Heart left ventricle (tissue), 16 donors: ENCODE data around the gene STXBP2. TPM values are rescaled to one million over a fixed set of nuclear protein-coding genes. Genes with fewer than 3 reads are reported as not detected.

Experiments
- ATAC-seq, 4 donors: fragments of 200-7000 bp; cut with Tn5 transposase; one replicate each; pipeline ENCODE4 v1.9.1; 2020 to 2022; ENCODE audit warnings: moderate library complexity in 4 of 4, mild to moderate bottlenecking in 3 of 4, moderate number of reproducible peaks in 1 of 4
- DNase-seq, 5 donors: peaks; one replicate each; pipeline ENCODE4 v3.0.0-alpha.2; 2020
- H3K27ac ChIP-seq, 12 donors: fragments of 200-600 bp; sonication (generic) in 4 of 12; one replicate each; pipeline versions ENCODE4 v1.5.0 to v1.8.0; 2016 to 2022; ENCODE audit warnings: mild to moderate bottlenecking in 2 of 12
- H3K27me3 ChIP-seq, 9 donors: fragments of 200-600 bp; sonication (generic) in 2 of 9; one replicate each; pipeline versions ENCODE4 v1.5.1 to v1.8.0; 2016 to 2022; ENCODE audit warnings: mild to moderate bottlenecking in 3 of 9
- H3K36me3 ChIP-seq, 9 donors: fragments of 200-600 bp; sonication (generic) in 2 of 9; one replicate each; pipeline versions ENCODE4 v1.5.0 to v1.8.0; 2018 to 2022; ENCODE audit warnings: mild to moderate bottlenecking in 2 of 9
- H3K4me1 ChIP-seq, 12 donors: fragments of 200-600 bp; sonication (generic) in 4 of 12; one replicate each; pipeline versions ENCODE4 v1.5.0 to v1.8.0; 2016 to 2022; ENCODE audit warnings: mild to moderate bottlenecking in 3 of 12
- H3K4me3 ChIP-seq, 12 donors: fragments of 200-600 bp; sonication (generic) in 4 of 12; one replicate each; pipeline versions ENCODE4 v1.5.0 to v1.8.0; 2017 to 2022; ENCODE audit warnings: mild to moderate bottlenecking in 9 of 12, moderate library complexity in 4 of 12
- H3K9me3 ChIP-seq, 12 donors: fragments of 200-600 bp; sonication (generic) in 4 of 12; one replicate each; pipeline versions ENCODE4 v1.5.0 to v1.8.0; 2016 to 2022; ENCODE audit warnings: mild to moderate bottlenecking in 1 of 12
- POLR2A ChIP-seq, 2 donors: fragments of 450-650 bp; IDR thresholded peaks; one replicate each; pipeline ENCODE4 v1.6.1; 2017; ENCODE audit warnings: antibody characterized with exemption in 2 of 2, mild to moderate bottlenecking in 2 of 2, moderate library complexity in 2 of 2
- WGBS, 4 donors: extraction: QIAGEN DNeasy Blood & Tissue Kit in 2 of 4; methylation state at CpG; one replicate each; pipeline versions ENCODE4 v1.1.5 to v1.1.7; 2013 to 2018; 5-methylcytosine and 5-hydroxymethylcytosine counted together
- intact Hi-C, 10 donors: fragments of 100-400 bp; cut with DNase I; formaldehyde crosslinking; loops; one replicate each; pipeline versions ENCODE4 v1.11.1 to v1.14.2; 2022
- polyA plus RNA-seq, 2 donors: library from polyadenylated mRNA; stranded (reverse); fragments of 200-250 nt; gene quantifications; one replicate each; pipeline ENCODE4 v1.2.3, GENCODE V29; 2013
- total RNA-seq, 9 donors: library from RNA; depleted of rRNA in 2 of 9; stranded (reverse); fragments of >200 nt in 2 of 9; fragmentation: NEBNext Ultra II Directional in 3 of 9; extraction: Animal tissue kit (Norgen Biotek cat#: 25700) in 3 of 9; gene quantifications; one replicate each; pipeline versions ENCODE4 v1.1.0 to v1.2.4, GENCODE V29; 2016 to 2023
- TF ChIP-seq, protein P1 (sequence below), 12 donors: fragments of 200-600 bp; sonication (generic) in 4 of 12; IDR thresholded peaks; one replicate each; pipeline versions ENCODE4 v1.5.0 to v1.8.0; 2018 to 2022; ENCODE audit warnings: antibody characterized with exemption in 12 of 12, mild to moderate bottlenecking in 5 of 12
- donor health status: ischemic (EF 13 %, LVEDD 7.1; RV severe dilation, severe dysfunction).
- donor health status: healthy with polysubstance abuse.
- donor health status: DM: no; HTN: yes; CAD: no.
- donor health status: DM: no; HTN: no; CAD: no.
- donor health status: ischemic (EF 25% LVEDD 6.9; RV normal size, moderate dysfunction).
- donor health status: ischemic (EF 25% LVEDD 5.7; RV mildly dilated, moderate dysfunction).
- donor health status: healthy.
- donor health status: DM: yes; HTN: yes; CAD: no.
- donor health status: ischemic (EF 35%, LVEDD 5.7; RV mildly dilated, moderate dysfunction).
- donor health status: nonischemic (EF 11% LVEDD 7.7; RV severe dilation, severe dysfunction).
- donor health status: DM: yes; HTN: yes; CAD: no.
- donor health status: PGD.
- donor health status: ischemic (EF 29% LVEDD 5.4; RV normal size, mild dysfunction).
- donor health status: nonischemic (EF 23%, LVEDD 6.1; RV moderate dilation, normal function).

The STXBP2 gene
- total and polyA plus RNA-seq, 11 donors = 1.2 to 46.7 (median 4.7) TPM

- Histone ChIP-seq H3K4me3 (no peak overlapping the region), H3K27ac (no peak overlapping the region), H3K36me3 (peaks cover 0 to 89% (median 66%) of the 10 kb centered on the region in 9 donors), H3K9me3 (no peaks in the 10 kb centered on the region), H3K4me1 (peaks cover 0 to 17% (median 6%) of the 10 kb centered on the region in 12 donors), H3K27me3 (no peaks in the 10 kb centered on the region)
- ATAC-seq (no peak), DNase-seq (no peak)
- WGBS, 4 donors = 85 to 93% (median 89%) methylated on average over 16 of the region's 16 CpGs
- intact Hi-C loops = no loop called here
- TF ChIP-seq, protein P1, sequence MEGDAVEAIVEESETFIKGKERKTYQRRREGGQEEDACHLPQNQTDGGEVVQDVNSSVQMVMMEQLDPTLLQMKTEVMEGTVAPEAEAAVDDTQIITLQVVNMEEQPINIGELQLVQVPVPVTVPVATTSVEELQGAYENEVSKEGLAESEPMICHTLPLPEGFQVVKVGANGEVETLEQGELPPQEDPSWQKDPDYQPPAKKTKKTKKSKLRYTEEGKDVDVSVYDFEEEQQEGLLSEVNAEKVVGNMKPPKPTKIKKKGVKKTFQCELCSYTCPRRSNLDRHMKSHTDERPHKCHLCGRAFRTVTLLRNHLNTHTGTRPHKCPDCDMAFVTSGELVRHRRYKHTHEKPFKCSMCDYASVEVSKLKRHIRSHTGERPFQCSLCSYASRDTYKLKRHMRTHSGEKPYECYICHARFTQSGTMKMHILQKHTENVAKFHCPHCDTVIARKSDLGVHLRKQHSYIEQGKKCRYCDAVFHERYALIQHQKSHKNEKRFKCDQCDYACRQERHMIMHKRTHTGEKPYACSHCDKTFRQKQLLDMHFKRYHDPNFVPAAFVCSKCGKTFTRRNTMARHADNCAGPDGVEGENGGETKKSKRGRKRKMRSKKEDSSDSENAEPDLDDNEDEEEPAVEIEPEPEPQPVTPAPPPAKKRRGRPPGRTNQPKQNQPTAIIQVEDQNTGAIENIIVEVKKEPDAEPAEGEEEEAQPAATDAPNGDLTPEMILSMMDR (IDR thresholded peaks at IDR 0.05) = no peak
- TF ChIP-seq POLR2A (IDR thresholded peaks at IDR 0.05) = no peak
These were observed 13.8 kb upstream of the STXBP2 start for GRCh38 chr19:7622933-7623685.

DNA sequence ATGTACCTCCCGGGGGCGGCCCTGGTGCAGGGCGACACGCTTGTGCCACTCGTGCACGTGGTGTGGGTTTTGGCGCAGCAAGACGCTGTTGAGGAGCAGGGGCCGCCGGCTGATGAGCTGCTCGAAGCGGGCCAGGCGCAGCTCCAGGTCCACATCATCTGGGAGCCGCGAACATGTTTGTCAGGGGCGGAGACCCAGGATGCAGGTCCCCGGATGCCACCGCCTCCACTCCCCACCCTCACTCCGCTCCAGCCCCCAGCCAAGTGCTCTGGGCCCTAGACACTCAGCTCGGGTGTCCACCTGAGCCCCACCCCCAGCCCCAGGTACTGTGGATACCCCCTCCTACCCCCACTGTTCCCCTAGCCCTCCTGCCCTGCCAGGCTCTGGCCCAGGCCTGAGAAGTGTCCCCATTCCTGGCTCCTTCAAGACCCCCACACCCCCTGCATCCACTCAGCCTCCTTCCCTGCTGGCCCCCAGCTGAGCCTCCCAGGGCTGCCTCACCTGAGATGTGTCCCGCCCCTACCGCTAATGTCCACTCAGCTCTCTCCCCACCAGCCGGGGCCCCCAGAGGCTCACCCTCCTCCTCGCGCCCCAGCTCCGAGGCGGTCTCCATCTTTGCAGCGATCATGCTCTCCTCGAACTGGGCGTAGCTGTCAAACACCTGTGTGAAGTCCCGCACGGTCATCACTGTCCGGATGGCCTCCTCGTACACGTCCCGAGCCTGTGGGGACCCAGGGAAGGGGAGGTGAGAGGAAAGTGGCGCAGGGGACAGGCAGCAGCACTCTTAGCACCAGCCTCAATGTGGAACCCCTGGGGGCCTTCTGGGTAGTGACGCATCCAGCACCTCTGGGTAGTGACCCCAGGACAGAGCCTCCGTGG lies 12.9 kb upstream of the STXBP2 start:
- WGBS, 4 donors = 94 to 95% (median 95%) methylated on average over 30 to 39 of the region's 39 CpGs
- peaks cover 0 to 83% (median 65%) of the 10 kb centered on the region in 9 donors for H3K36me3 ChIP-seq
- TF ChIP-seq, protein P1 (IDR thresholded peaks at IDR 0.05) = no peak
- TF ChIP-seq POLR2A (IDR thresholded peaks at IDR 0.05) = no peak
- no peak for ATAC-seq
- peaks cover 0 to 24% (median 14%) of the 10 kb centered on the region in 12 donors for H3K4me1 ChIP-seq
- H3K4me3 ChIP-seq = no peak overlapping the region
- intact Hi-C loops = no loop called here
- no peaks in the 10 kb centered on the region for H3K27me3 ChIP-seq
- no peaks in the 10 kb centered on the region for H3K9me3 ChIP-seq
- no peak overlapping the region for H3K27ac ChIP-seq
- DNase-seq = no peak

DNA sequence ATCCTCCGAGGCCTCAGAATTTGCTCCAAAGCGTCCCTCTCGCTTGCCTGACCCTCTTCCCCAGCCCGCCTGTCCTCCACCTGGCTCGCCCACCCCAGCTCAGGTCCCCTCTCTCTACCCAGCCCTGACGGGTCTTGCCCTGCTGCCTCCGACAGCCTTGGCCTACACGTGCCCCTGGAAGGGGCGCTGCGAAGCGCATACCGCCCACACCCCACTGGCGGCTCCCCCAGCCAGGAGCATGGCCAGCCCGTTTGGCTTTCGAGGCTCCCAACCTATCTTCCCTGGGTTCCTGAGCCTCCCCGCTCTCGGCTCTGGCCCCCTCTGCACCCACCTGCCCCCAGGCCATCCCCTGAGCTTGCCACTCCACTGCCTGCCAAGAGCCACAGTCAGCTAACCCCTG lies 12.1 kb upstream of the STXBP2 start:
- DNase-seq = no peak
- Histone ChIP-seq H3K36me3 (peaks cover 0 to 75% (median 58%) of the 10 kb centered on the region in 9 donors), H3K9me3 (no peaks in the 10 kb centered on the region), H3K27me3 (no peaks in the 10 kb centered on the region), H3K4me1 (peaks cover 0 to 24% (median 13%) of the 10 kb centered on the region in 12 donors), H3K4me3 (no peak overlapping the region), H3K27ac (no peak overlapping the region)
- ATAC-seq = no peak
- 91 to 95% (median 92%) methylated on average over 13 to 17 of the region's 17 CpGs for WGBS, 4 donors
- intact Hi-C loops = loop anchor here in 1 of 10 donors (5.0 kb wide), 1 partner anchor 558 kb away; the partner anchor contains the start of gene ZNF557
- TF ChIP-seq, protein P1 (IDR thresholded peaks at IDR 0.05) = no peak
- TF ChIP-seq POLR2A (IDR thresholded peaks at IDR 0.05) = no peak
